ENCODE measurements around the gene HSPB7. TPM values are rescaled to one million over a fixed set of nuclear protein-coding genes. Genes with fewer than 3 reads are reported as not detected.
"Not testable (repeated sequence)": the region's sequence is repeated elsewhere in the genome, so short reads cannot be mapped to it uniquely, and the experiment has no call there.

Gene HSPB7
- total RNA-seq, 6 experiments from 2014 or later, result 15.5 to 40.6 (median 33.0) TPM

- Mint-ChIP-seq H3K4me1 (ENCODE audit: low read depth) (peaks cover 35% of the 10 kb centered on the region), H3K9me3 (no peaks in the 10 kb centered on the region), H3K4me3 (no peak within 1 kb of the TSS), H3K36me3 (ENCODE audit: low read depth) (no peaks in the 10 kb centered on the region), H3K27me3 (ENCODE audit: insufficient read depth) (peaks cover under 1% of the 10 kb centered on the region), H3K27ac (no peak within 1 kb of the TSS)
- no peak for TF ChIP-seq CTCF (IDR thresholded peaks at IDR 0.05)
- no peak for DNase-seq
These were observed 3.8 kb upstream of the HSPB7 start, which contains the start of gene CLCNKA for GRCh38 chr1:16021681-16022080. CLCNKA (plus strand) TSS chr1:16022036; CDS start chr1:16022620, 584 bp downstream.

- peak overlapping the region; percentile 45; the same call in 1 of the 2 replicates for H3K27ac Mint-ChIP-seq
- H3K9me3 Mint-ChIP-seq; H3K27me3 Mint-ChIP-seq (ENCODE audit: insufficient read depth); H3K36me3 Mint-ChIP-seq (ENCODE audit: low read depth); DNase-seq; H3K4me3 Mint-ChIP-seq: not testable (repeated sequence)
- peaks cover 35% of the 10 kb centered on the region for H3K4me1 Mint-ChIP-seq (ENCODE audit: low read depth)
These were observed 3.0 kb upstream of the HSPB7 start for GRCh38 chr1:16020878-16021277.

GRCh38 chr1:16020325-16020724 lies 2.5 kb upstream of the HSPB7 start:
- TF ChIP-seq CTCF (IDR thresholded peaks at IDR 0.05), result no peak
- no peak for DNase-seq
- no peak overlapping the region for H3K4me3 Mint-ChIP-seq
- peak overlapping the region; percentile 73 for H3K27ac Mint-ChIP-seq
- peaks cover 1% of the 10 kb centered on the region for H3K27me3 Mint-ChIP-seq (ENCODE audit: insufficient read depth)
- H3K4me1 Mint-ChIP-seq (ENCODE audit: low read depth), result peaks cover 36% of the 10 kb centered on the region
- H3K36me3 Mint-ChIP-seq (ENCODE audit: low read depth), result no peaks in the 10 kb centered on the region
- H3K9me3 Mint-ChIP-seq, result no peaks in the 10 kb centered on the region

GRCh38 chr1:16019644-16020277 lies 1.9 kb upstream of the HSPB7 start:
- peaks cover 1% of the 10 kb centered on the region for H3K27me3 Mint-ChIP-seq (ENCODE audit: insufficient read depth)
- H3K9me3 Mint-ChIP-seq, result no peaks in the 10 kb centered on the region
- peaks cover 42% of the 10 kb centered on the region for H3K4me1 Mint-ChIP-seq (ENCODE audit: low read depth)
- H3K27ac Mint-ChIP-seq, result peak overlapping the region; percentile 73
- no peaks in the 10 kb centered on the region for H3K36me3 Mint-ChIP-seq (ENCODE audit: low read depth)
- DNase-seq, result peak; percentile 13
- no peak for TF ChIP-seq CTCF (IDR thresholded peaks at IDR 0.05)
- H3K4me3 Mint-ChIP-seq, result peak overlapping the region; percentile 43

- H3K4me3 Mint-ChIP-seq, result peak overlapping the region; percentile 55; the same call in 1 of the 2 replicates
- no peak for TF ChIP-seq CTCF (IDR thresholded peaks at IDR 0.05)
- no peaks in the 10 kb centered on the region for H3K36me3 Mint-ChIP-seq (ENCODE audit: low read depth)
- H3K9me3 Mint-ChIP-seq, result no peaks in the 10 kb centered on the region
- peak overlapping the region; percentile 73 for H3K27ac Mint-ChIP-seq
- peaks cover 1% of the 10 kb centered on the region for H3K27me3 Mint-ChIP-seq (ENCODE audit: insufficient read depth)
- no peak for DNase-seq
- peaks cover 49% of the 10 kb centered on the region for H3K4me1 Mint-ChIP-seq (ENCODE audit: low read depth)
These were observed 1.2 kb upstream of the HSPB7 start for GRCh38 chr1:16018749-16019643.

- Mint-ChIP-seq H3K4me3 (peak overlapping the region; percentile 55), H3K4me1 (ENCODE audit: low read depth) (peaks cover 55% of the 10 kb centered on the region), H3K27ac (peak overlapping the region; percentile 73), H3K27me3 (ENCODE audit: insufficient read depth) (peaks cover 1% of the 10 kb centered on the region), H3K9me3 (no peaks in the 10 kb centered on the region), H3K36me3 (ENCODE audit: low read depth) (no peaks in the 10 kb centered on the region)
- DNase-seq, result no peak
- no peak for TF ChIP-seq CTCF (IDR thresholded peaks at IDR 0.05)
These were observed 465 bp upstream of the HSPB7 start for GRCh38 chr1:16018308-16018707.

All from HFFc6 (cell line).